Measurements from ENCODE around the gene PLAAT3. TPM values are rescaled to one million over a fixed set of nuclear protein-coding genes. Genes with fewer than 3 reads are reported as not detected.

The PLAAT3 gene
- 0.12 TPM for polyA plus RNA-seq (2013)

GRCh38 chr11:63614136-63614671 lies at the start of gene PLAAT3:
PLAAT3 (minus strand) TSS chr11:63614433; CDS start chr11:63614014, 419 bp downstream.
- WGBS (ENCODE audit: insufficient coverage), result 0% methylated on average over 26 of the region's 53 CpGs
- H3K27me3 ChIP-seq (replicated peaks in 2 of 5; ENCODE audit: control insufficient read depth in 4 of 5, insufficient read depth in 5 of 5, low read length in 4 of 5), result peaks cover 0 to 35% (median 17%) of the 10 kb centered on the region in 5 experiments
- no peaks in the 10 kb centered on the region for H3K9me3 ChIP-seq (ENCODE audit: control extremely low read depth in 1 of 5, control insufficient read depth in 4 of 5, insufficient read depth in 2 of 5, low read depth in 1 of 5, low read length in 4 of 5)
- H3K4me3 ChIP-seq (ENCODE audit: control insufficient read depth in 1 of 7, extremely low read depth in 1 of 7, insufficient read depth in 4 of 7, low read depth in 2 of 7, low read length in 6 of 7), result peak within 1 kb of the TSS; percentile 9 to 68 (median 59)
- H3K36me3 ChIP-seq (ENCODE audit: control insufficient read depth in 4 of 4, insufficient read depth in 4 of 4, low read length in 3 of 4), result no peaks in the 10 kb centered on the region
- H3K4me1 ChIP-seq (ENCODE audit: control extremely low read depth in 1 of 4, control insufficient read depth in 4 of 4, insufficient read depth in 4 of 4, low read length in 3 of 4), result peaks cover 0 to 14% (median 12%) of the 10 kb centered on the region in 4 experiments
- CTCF ChIA-PET, result no interaction called here
- peak; percentile 36 to 58 (median 40) for DNase-seq
- POLR2A ChIA-PET, result no interaction called here
- H3K27ac ChIP-seq (ENCODE audit: insufficient read depth in 1 of 2, low read depth in 1 of 2, low read length in 2 of 2, poor library complexity in 1 of 2, severe bottlenecking in 2 of 2), result no peak within 1 kb of the TSS

- CTCF ChIA-PET, result interaction anchor here (0.6 to 1.0 kb wide), 2 partner anchors 10 to 309 kb away, joined by 3 read pairs; no protein-coding TSS in a partner anchor
- no peak overlapping the region for H3K4me3 ChIP-seq (ENCODE audit: control insufficient read depth in 1 of 7, extremely low read depth in 1 of 7, insufficient read depth in 4 of 7, low read depth in 2 of 7, low read length in 6 of 7)
Observed at GRCh38 chr11:63663809-63664208, 49.6 kb upstream of the PLAAT3 start.

GRCh38 chr11:63660972-63661371 lies 46.7 kb upstream of the PLAAT3 start:
- no peak for DNase-seq
- WGBS (ENCODE audit: insufficient coverage), result 100% methylated on average over 7 of the region's 8 CpGs
- H3K27me3 ChIP-seq (replicated peaks in 2 of 5; ENCODE audit: control insufficient read depth in 4 of 5, insufficient read depth in 5 of 5, low read length in 4 of 5), result no peaks in the 10 kb centered on the region
- ChIA-PET CTCF (interaction anchor here (0.6 to 1.7 kb wide), 7 partner anchors 9 to 84 kb away, joined by 3 to 7 read pairs (median 3); no protein-coding TSS in a partner anchor), POLR2A (no interaction called here)
- H3K27ac ChIP-seq (ENCODE audit: insufficient read depth in 1 of 2, low read depth in 1 of 2, low read length in 2 of 2, poor library complexity in 1 of 2, severe bottlenecking in 2 of 2), result no peak overlapping the region
- no peak overlapping the region for H3K4me3 ChIP-seq (ENCODE audit: control insufficient read depth in 1 of 7, extremely low read depth in 1 of 7, insufficient read depth in 4 of 7, low read depth in 2 of 7, low read length in 6 of 7)
- no peaks in the 10 kb centered on the region for H3K9me3 ChIP-seq (ENCODE audit: control extremely low read depth in 1 of 5, control insufficient read depth in 4 of 5, insufficient read depth in 2 of 5, low read depth in 1 of 5, low read length in 4 of 5)
- H3K4me1 ChIP-seq (ENCODE audit: control extremely low read depth in 1 of 4, control insufficient read depth in 4 of 4, insufficient read depth in 4 of 4, low read length in 3 of 4), result no peaks in the 10 kb centered on the region
- peaks cover 3 to 9% (median 4%) of the 10 kb centered on the region in 4 experiments for H3K36me3 ChIP-seq (ENCODE audit: control insufficient read depth in 4 of 4, insufficient read depth in 4 of 4, low read length in 3 of 4)

More at GRCh38 chr11:63663809-63664208, 49.6 kb upstream of the PLAAT3 start:
- H3K9me3 ChIP-seq (ENCODE audit: control extremely low read depth in 1 of 5, control insufficient read depth in 4 of 5, insufficient read depth in 2 of 5, low read depth in 1 of 5, low read length in 4 of 5), result no peaks in the 10 kb centered on the region
- H3K36me3 ChIP-seq (ENCODE audit: control insufficient read depth in 4 of 4, insufficient read depth in 4 of 4, low read length in 3 of 4), result peaks cover 0 to 7% (median 1%) of the 10 kb centered on the region in 4 experiments
- WGBS (ENCODE audit: insufficient coverage), result no CpG with 5 or more reads among the region's 1 CpG
- DNase-seq, result no peak
- peaks cover 0 to 1% (median 0%) of the 10 kb centered on the region in 4 experiments for H3K4me1 ChIP-seq (ENCODE audit: control extremely low read depth in 1 of 4, control insufficient read depth in 4 of 4, insufficient read depth in 4 of 4, low read length in 3 of 4)
- no peak overlapping the region for H3K27ac ChIP-seq (ENCODE audit: insufficient read depth in 1 of 2, low read depth in 1 of 2, low read length in 2 of 2, poor library complexity in 1 of 2, severe bottlenecking in 2 of 2)
- H3K27me3 ChIP-seq (replicated peaks in 2 of 5; ENCODE audit: control insufficient read depth in 4 of 5, insufficient read depth in 5 of 5, low read length in 4 of 5), result no peaks in the 10 kb centered on the region
- POLR2A ChIA-PET, result no interaction called here

- peak overlapping the region in 1 of 2 experiments; percentile 29 for H3K27ac ChIP-seq (ENCODE audit: insufficient read depth in 1 of 2, low read depth in 1 of 2, low read length in 2 of 2, poor library complexity in 1 of 2, severe bottlenecking in 2 of 2)
- POLR2A ChIA-PET, result no interaction called here
- no peaks in the 10 kb centered on the region for H3K9me3 ChIP-seq (ENCODE audit: control extremely low read depth in 1 of 5, control insufficient read depth in 4 of 5, insufficient read depth in 2 of 5, low read depth in 1 of 5, low read length in 4 of 5)
- WGBS (ENCODE audit: insufficient coverage), result 83% methylated on average over 2 of the region's 3 CpGs
- no peaks in the 10 kb centered on the region for H3K27me3 ChIP-seq (replicated peaks in 2 of 5; ENCODE audit: control insufficient read depth in 4 of 5, insufficient read depth in 5 of 5, low read length in 4 of 5)
- H3K4me3 ChIP-seq (ENCODE audit: control insufficient read depth in 1 of 7, extremely low read depth in 1 of 7, insufficient read depth in 4 of 7, low read depth in 2 of 7, low read length in 6 of 7), result no peak overlapping the region
- H3K4me1 ChIP-seq (ENCODE audit: control extremely low read depth in 1 of 4, control insufficient read depth in 4 of 4, insufficient read depth in 4 of 4, low read length in 3 of 4), result peaks cover 0 to 9% (median 2%) of the 10 kb centered on the region in 4 experiments
- CTCF ChIA-PET, result interaction anchor here (1.0 kb wide), 1 partner anchor 17 kb away, joined by 3 read pairs; no protein-coding TSS in a partner anchor
- H3K36me3 ChIP-seq (ENCODE audit: control insufficient read depth in 4 of 4, insufficient read depth in 4 of 4, low read length in 3 of 4), result peaks cover 7 to 34% (median 18%) of the 10 kb centered on the region in 4 experiments
- DNase-seq, result peak; percentile 34 to 81 (median 68)
Observed at GRCh38 chr11:63652671-63653070, 38.4 kb upstream of the PLAAT3 start.

GRCh38 chr11:63643205-63643604 lies 29.0 kb upstream of the PLAAT3 start:
- H3K9me3 ChIP-seq (ENCODE audit: control extremely low read depth in 1 of 5, control insufficient read depth in 4 of 5, insufficient read depth in 2 of 5, low read depth in 1 of 5, low read length in 4 of 5), result no peaks in the 10 kb centered on the region
- no CpG with 5 or more reads among the region's 3 CpGs for WGBS (ENCODE audit: insufficient coverage)
- H3K27me3 ChIP-seq (replicated peaks in 2 of 5; ENCODE audit: control insufficient read depth in 4 of 5, insufficient read depth in 5 of 5, low read length in 4 of 5), result no peaks in the 10 kb centered on the region
- no peak overlapping the region for H3K27ac ChIP-seq (ENCODE audit: insufficient read depth in 1 of 2, low read depth in 1 of 2, low read length in 2 of 2, poor library complexity in 1 of 2, severe bottlenecking in 2 of 2)
- H3K4me1 ChIP-seq (ENCODE audit: control extremely low read depth in 1 of 4, control insufficient read depth in 4 of 4, insufficient read depth in 4 of 4, low read length in 3 of 4), result no peaks in the 10 kb centered on the region
- H3K36me3 ChIP-seq (ENCODE audit: control insufficient read depth in 4 of 4, insufficient read depth in 4 of 4, low read length in 3 of 4), result peaks cover 17 to 59% (median 25%) of the 10 kb centered on the region in 4 experiments
- ChIA-PET POLR2A (no interaction called here), CTCF (interaction anchor here (1.0 to 4.5 kb wide), 2 partner anchors 96 to 165 kb away, joined by 5 to 20 read pairs; no protein-coding TSS in a partner anchor)
- no peak for DNase-seq
- no peak overlapping the region for H3K4me3 ChIP-seq (ENCODE audit: control insufficient read depth in 1 of 7, extremely low read depth in 1 of 7, insufficient read depth in 4 of 7, low read depth in 2 of 7, low read length in 6 of 7)

GRCh38 chr11:63641727-63642126 lies 27.5 kb upstream of the PLAAT3 start:
- CTCF ChIA-PET, result interaction anchor here (0.9 to 5.8 kb wide), 4 partner anchors 16 to 163 kb away, joined by 3 to 64 read pairs (median 12); no protein-coding TSS in a partner anchor

GRCh38 chr11:63639199-63639832 lies 25.1 kb upstream of the PLAAT3 start:
- H3K27ac ChIP-seq (ENCODE audit: insufficient read depth in 1 of 2, low read depth in 1 of 2, low read length in 2 of 2, poor library complexity in 1 of 2, severe bottlenecking in 2 of 2), result no peak overlapping the region
- WGBS (ENCODE audit: insufficient coverage), result 67% methylated on average over 1 of the region's 3 CpGs
- H3K27me3 ChIP-seq (replicated peaks in 2 of 5; ENCODE audit: control insufficient read depth in 4 of 5, insufficient read depth in 5 of 5, low read length in 4 of 5), result no peaks in the 10 kb centered on the region
- H3K9me3 ChIP-seq (ENCODE audit: control extremely low read depth in 1 of 5, control insufficient read depth in 4 of 5, insufficient read depth in 2 of 5, low read depth in 1 of 5, low read length in 4 of 5), result no peaks in the 10 kb centered on the region
- H3K4me1 ChIP-seq (ENCODE audit: control extremely low read depth in 1 of 4, control insufficient read depth in 4 of 4, insufficient read depth in 4 of 4, low read length in 3 of 4), result no peaks in the 10 kb centered on the region
- peaks cover 17 to 56% (median 30%) of the 10 kb centered on the region in 4 experiments for H3K36me3 ChIP-seq (ENCODE audit: control insufficient read depth in 4 of 4, insufficient read depth in 4 of 4, low read length in 3 of 4)
- POLR2A ChIA-PET, result no interaction called here
- DNase-seq, result peak; percentile 14 to 28 (median 26)
- CTCF ChIA-PET, result interaction anchor here (0.7 to 5.8 kb wide), 11 partner anchors 9 to 604 kb away, joined by 3 to 88 read pairs (median 4); partner anchors contain the start of gene PLAAT4
- no peak overlapping the region for H3K4me3 ChIP-seq (ENCODE audit: control insufficient read depth in 1 of 7, extremely low read depth in 1 of 7, insufficient read depth in 4 of 7, low read depth in 2 of 7, low read length in 6 of 7)

More at GRCh38 chr11:63641727-63642126, 27.5 kb upstream of the PLAAT3 start:
- no peaks in the 10 kb centered on the region for H3K27me3 ChIP-seq (replicated peaks in 2 of 5; ENCODE audit: control insufficient read depth in 4 of 5, insufficient read depth in 5 of 5, low read length in 4 of 5)
- no peak overlapping the region for H3K4me3 ChIP-seq (ENCODE audit: control insufficient read depth in 1 of 7, extremely low read depth in 1 of 7, insufficient read depth in 4 of 7, low read depth in 2 of 7, low read length in 6 of 7)
- POLR2A ChIA-PET, result no interaction called here
- no peak overlapping the region for H3K27ac ChIP-seq (ENCODE audit: insufficient read depth in 1 of 2, low read depth in 1 of 2, low read length in 2 of 2, poor library complexity in 1 of 2, severe bottlenecking in 2 of 2)
- DNase-seq, result no peak
- peaks cover 10 to 60% (median 23%) of the 10 kb centered on the region in 4 experiments for H3K36me3 ChIP-seq (ENCODE audit: control insufficient read depth in 4 of 4, insufficient read depth in 4 of 4, low read length in 3 of 4)
- H3K4me1 ChIP-seq (ENCODE audit: control extremely low read depth in 1 of 4, control insufficient read depth in 4 of 4, insufficient read depth in 4 of 4, low read length in 3 of 4), result no peaks in the 10 kb centered on the region
- H3K9me3 ChIP-seq (ENCODE audit: control extremely low read depth in 1 of 5, control insufficient read depth in 4 of 5, insufficient read depth in 2 of 5, low read depth in 1 of 5, low read length in 4 of 5), result no peaks in the 10 kb centered on the region

All from common myeloid progenitor, CD34-positive (primary cell).